IPS-NIHi7 (cell line): ENCODE results near the gene ANKH.
"Not testable (repeated sequence)": the region's sequence is repeated elsewhere in the genome, so short reads cannot be mapped to it uniquely, and the experiment has no call there.

Source experiments
- DNase-seq: peaks from one replicate; pipeline ENCODE4 v3.0.0; 2012; ENCODE audit warnings: mixed read lengths; ENCODE audit errors: extremely low spot score

The ANKH gene

DNA sequence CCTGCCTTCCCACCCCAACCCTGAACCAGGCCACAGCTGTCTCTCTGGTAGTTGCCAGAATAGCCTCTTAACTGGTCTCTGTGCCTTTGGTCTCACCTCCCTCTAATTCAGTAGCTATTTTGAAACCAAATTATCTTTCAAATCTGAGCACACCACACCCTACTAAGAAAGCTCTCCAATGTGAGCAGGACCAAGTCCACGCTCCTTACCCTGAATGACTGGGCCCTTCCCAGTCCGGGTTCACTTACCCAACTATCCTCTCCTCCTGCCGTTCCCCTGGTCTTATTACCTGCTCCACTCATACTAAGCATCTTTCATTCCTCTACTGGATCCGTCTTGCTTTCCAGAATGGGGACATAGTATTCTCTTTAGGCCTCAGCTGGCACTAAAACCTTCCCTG is 16.8 kb downstream of the ANKH start:
- no peak for DNase-seq

GRCh38 chr5:14853685-14854084 is 17.9 kb downstream of the ANKH start:
- DNase-seq, result no peak

DNA sequence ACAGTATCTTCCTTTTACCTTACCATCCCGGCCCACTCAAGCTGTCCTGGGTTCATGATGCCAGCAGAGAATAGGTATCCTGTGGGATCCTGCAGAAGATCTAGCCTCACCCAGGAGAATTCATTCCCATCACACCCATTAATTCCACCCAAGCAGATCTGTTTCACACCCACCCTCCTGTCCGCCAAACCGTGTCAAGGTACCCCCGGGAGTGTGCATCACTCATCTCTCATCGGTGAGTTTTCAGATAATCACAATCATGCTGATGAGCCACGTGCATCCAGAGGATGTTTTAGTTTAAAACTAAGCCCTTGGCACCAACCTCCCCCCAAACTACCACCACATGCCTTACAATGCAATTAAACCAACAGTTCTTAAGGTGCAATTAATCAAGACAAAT is 18.8 kb downstream of the ANKH start:
- no peak for DNase-seq

DNA sequence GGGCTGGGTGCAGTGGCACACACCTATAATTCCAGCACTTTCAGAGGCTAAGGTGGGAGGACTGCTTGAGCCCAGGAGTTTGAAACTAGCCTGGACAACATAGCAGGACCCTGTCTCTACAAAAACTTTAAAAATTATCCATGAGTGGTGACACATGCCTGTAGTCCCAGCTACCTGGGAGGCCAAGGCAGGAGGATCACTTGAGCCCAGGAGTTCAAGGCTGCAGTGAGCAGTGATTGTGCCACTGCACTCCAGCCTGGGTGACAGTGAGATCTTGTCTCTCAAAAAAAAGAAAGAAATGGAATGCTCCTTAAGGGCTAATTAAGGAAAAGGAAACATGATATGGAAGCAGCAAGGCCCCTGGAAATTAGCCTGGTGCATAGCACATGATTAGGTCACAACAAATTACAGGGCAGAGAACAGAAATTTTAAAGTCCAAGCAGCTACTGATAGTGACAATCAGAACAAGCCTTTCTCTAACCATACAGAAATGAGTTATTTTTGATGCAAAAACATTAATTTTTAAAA is 19.5 kb downstream of the ANKH start:
- DNase-seq, result no peak

DNA sequence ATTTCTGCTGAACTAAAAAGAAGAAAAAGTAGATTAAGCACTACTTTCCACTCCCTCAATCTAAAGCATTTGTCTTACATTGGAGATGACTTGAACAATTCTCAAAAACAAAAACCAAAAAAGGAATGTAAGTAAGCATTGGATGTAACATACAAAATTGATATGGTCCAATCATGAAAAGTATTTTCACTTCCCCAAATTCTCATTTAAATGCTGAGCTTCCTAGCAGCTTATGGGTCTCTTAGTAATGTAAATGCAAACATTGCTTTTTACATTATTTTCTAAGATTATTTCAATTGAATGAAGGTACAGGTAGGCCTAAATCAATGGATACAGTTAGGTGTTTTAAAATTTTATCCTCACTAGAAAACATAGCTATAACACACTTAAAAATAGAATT is 20.0 kb downstream of the ANKH start:
- DNase-seq, result no peak

DNA sequence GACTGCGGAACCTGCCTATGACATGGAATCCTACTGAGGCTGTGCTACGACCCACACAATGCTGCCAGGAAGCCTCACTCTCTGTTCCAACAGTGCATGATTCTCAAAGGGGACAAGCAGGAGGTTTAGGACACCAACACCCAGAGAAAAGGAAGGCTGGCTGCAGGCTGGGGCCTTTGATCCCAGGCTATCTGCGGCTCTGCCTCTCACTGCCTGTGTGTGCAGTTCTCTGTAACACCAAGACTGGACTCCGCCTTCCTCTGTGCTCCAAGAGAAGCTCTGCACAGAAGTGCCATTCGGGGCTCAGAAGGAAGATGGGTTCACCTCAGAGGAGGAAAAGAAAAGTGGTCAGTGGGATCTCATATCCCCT is 20.5 kb downstream of the ANKH start:
- peak; percentile 30 for DNase-seq

- no peak for DNase-seq
Measured at GRCh38 chr5:14850419-14851049, 21.0 kb downstream of the ANKH start.

DNA sequence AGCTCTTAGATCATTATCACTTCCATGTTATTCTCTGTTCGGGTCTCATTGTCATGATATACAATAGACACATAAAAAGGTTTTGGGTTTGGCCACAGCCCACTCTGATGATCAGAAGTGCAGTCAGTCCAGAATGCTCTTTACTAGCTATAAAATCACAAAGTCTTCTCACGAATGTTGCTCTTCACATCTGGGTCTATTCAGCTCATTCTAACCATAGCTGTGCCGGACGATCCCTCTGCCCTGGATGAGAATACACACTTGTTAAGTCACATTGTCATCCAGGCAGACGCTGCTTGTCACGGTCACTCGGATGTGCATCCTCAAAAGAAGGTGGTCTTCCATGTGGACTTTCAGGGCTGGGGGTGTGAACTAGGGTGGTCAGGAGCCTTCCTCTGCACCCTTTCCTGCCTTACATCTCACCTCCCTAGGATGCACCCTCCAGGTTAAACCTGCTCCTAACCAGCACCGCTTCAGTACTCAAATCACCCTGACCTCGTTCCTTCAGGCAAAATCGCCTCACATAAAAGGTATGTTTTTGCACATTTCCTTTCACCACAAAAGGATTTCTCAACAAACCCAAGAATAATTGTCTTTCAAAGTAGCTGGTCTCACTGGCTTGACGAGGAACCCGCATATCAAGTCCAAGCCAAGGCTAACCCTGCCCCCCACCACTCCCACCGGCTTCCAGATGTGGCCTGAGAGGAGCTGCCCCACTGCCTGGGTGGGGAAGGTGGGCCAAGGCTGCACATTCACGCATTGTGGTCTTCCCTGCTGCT is 21.9 kb downstream of the ANKH start:
- DNase-seq, result no peak

- DNase-seq, result not testable (repeated sequence)
Measured at GRCh38 chr5:14848942-14849341, 22.6 kb downstream of the ANKH start.

- no peak for DNase-seq
Measured at GRCh38 chr5:14848385-14848784, 23.2 kb downstream of the ANKH start.

GRCh38 chr5:14847471-14847870 is 24.1 kb downstream of the ANKH start:
- DNase-seq, result no peak

DNA sequence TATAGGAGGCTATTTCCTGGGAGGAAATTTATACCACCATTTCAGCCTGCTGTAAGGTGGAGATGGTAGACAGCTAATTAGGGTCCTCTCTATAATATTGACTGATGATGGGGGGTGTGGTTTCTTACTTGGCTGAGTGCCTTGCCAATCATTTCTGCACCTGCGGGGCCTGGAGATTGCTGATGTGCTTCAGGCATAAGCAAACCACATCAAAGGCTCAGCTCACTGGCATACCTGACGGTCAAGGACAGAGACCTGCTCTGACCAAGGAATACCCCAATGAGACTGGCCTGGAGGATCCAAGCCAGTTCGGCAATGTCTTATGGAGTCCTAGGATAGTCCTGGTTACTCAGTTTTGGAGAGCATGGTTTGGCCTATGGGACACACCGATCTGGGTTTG is 29.5 kb downstream of the ANKH start:
- no peak for DNase-seq

DNA sequence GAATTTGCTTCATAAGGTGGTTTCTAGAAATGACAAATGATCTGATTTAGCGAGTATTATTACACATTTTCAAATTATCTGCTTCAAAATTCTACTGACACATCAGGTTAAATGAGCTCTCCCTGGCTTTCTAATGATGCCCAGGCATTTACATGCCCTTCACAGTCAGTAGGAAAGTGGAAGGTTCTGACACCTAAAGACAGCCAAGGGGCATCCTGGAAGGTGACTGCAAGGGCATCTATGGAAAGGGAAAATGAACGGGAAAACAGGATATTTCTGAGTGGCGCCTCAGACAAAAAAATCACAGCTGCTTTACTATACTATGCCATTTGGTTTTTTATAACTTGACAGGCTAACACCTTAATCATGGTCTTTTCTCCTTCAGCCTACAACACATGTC is 31.0 kb downstream of the ANKH start:
- no peak for DNase-seq

DNA sequence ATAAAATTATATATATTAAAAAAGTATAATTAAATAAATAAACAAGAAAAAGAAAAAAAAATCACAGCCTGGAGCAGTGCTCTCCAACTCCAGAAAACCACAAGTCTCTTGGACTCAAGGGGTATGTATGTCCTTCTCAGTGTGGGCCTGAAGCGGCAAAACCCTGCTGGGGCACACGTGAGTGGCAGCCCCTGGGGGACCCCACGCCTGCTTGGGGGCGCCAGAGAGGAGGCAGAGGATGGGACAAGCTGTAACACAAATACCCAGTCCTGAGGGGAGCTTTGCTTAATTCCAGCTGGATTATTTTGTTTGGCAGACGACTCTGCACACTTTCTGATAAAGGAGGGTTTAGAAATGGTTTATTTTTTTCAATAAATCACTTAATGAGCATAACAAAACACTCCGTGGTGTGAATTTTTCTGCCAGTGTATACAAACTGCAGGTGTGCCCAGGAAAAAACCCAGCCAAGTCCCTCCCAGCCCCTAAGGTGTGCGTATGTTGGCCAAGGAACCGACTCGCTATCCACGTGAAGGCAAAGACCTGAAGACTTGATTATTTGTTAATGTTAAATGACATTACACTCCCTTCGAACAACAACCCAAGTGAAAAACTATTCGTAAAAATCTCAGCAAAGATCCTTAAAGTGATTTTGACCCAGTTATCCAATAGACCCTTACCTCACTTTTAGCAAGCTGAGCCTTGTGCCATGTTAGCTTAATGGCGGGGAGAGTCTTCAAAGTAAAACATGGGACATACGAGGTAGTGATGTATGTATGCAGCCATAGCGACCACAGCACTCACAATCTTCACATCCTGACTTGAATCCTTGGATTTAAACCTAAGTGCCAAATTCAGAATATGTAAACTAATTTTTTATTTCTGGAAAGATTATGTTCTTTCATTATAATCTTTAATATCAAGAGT is 32.9 kb downstream of the ANKH start:
- no peak for DNase-seq

DNA sequence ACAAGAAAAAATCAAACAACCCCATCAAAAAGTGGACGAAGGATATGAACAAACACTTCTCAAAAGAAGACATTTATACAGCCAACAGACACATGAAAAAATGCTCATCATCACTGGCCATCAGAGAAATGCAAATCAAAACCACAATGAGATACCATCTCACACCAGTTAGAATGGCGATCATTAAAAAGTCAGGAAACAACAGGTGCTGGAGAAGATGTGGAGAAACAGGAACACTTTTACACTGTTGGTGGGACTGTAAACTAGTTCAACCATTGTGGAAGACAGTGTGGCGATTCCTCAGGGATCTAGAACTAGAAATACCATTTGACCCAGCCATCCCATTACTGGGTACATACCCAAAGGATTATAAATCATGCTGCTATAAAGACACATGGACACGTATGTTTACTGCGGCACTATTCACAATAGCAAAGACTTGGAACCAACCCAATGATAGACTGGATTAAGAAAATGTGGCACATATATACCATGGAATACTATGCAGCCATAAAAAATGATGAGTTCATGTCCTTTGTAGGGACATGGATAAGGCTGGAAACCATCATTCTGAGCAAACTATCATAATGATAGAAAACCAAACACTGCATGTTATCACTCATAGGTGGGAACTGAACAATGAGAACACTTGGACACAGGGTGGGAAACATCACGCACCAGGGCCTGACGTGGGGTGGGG is 34.0 kb downstream of the ANKH start:
- not testable (repeated sequence) for DNase-seq

GRCh38 chr5:14834584-14835550 is 36.7 kb downstream of the ANKH start:
- no peak for DNase-seq

- no peak for DNase-seq
Measured at GRCh38 chr5:14834062-14834461, 37.5 kb downstream of the ANKH start.

DNA sequence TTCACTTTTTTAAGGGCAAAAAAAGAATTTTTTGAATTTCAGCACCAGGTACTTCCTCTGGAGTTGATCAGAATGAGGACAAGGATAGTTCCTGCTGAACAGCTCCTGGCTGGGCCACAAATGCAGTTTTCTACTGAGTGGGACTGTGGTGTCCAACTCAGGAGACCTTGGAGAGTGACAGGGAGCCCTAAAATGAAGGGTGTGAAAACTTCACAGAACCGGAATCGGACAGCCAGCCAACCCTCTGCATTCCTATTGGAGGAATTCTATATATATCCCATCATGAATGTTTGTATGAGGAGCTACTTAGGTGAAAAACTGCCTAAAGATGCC is 40.6 kb downstream of the ANKH start:
- no peak for DNase-seq

GRCh38 chr5:14830210-14831005 is 41.2 kb downstream of the ANKH start:
- DNase-seq, result no peak

GRCh38 chr5:14829396-14829795 is 42.2 kb downstream of the ANKH start:
- no peak for DNase-seq
